Astrocyte (in vitro differentiated cells and primary cell): ENCODE results near the gene SPOCK1. TPM values are rescaled to one million over a fixed set of nuclear protein-coding genes. Genes with fewer than 3 reads are reported as not detected.

Experiments
- DNase-seq: peaks from one replicate; pipeline ENCODE4 v3.0.0-alpha.2; 2010; ENCODE audit warnings: low read depth
- FAIRE-seq: peaks from 2 replicates; lab custom pipeline; 2011; peaks lifted over from hg19 to GRCh38; lab: Jason Lieb, UNC
- H2AFZ ChIP-seq: 2 replicates; pipeline ENCODE4 v1.6.0; 2012; ENCODE audit warnings: low read depth, low read length, inconsistent platforms
- H3K27ac ChIP-seq: 2 replicates; pipeline ENCODE4 v1.5.1; 2011; ENCODE audit warnings: low read depth, low read length, inconsistent platforms
- H3K27me3 ChIP-seq: 2 replicates; pipeline ENCODE4 v1.6.0; 2011; ENCODE audit warnings: low read length, inconsistent platforms; ENCODE audit not compliant: insufficient read depth
- H3K36me3 ChIP-seq: 2 replicates; pipeline ENCODE4 v1.5.1; 2011; ENCODE audit warnings: low read length, inconsistent platforms; ENCODE audit not compliant: insufficient read depth
- H3K4me1 ChIP-seq: 2 replicates; pipeline ENCODE4 v1.5.1; 2011; ENCODE audit warnings: low read length, inconsistent platforms; ENCODE audit not compliant: insufficient read depth
- H3K4me2 ChIP-seq: 2 replicates; pipeline ENCODE4 v1.6.0; 2012; ENCODE audit warnings: low read length, inconsistent platforms
- H3K4me3 ChIP-seq: 2 replicates; pipeline ENCODE4 v1.5.1; 2011; ENCODE audit warnings: low read depth, mild to moderate bottlenecking, low read length, inconsistent platforms; ENCODE audit not compliant: insufficient read depth
- H3K79me2 ChIP-seq: 2 replicates; pipeline ENCODE4 v1.6.0; 2012; ENCODE audit warnings: mild to moderate bottlenecking, low read length, inconsistent platforms; ENCODE audit not compliant: insufficient read depth
- H3K9ac ChIP-seq: 2 replicates; pipeline ENCODE4 v1.6.0; 2012; ENCODE audit warnings: mild to moderate bottlenecking, low read length, inconsistent platforms
- H3K9me3 ChIP-seq: 2 replicates; pipeline ENCODE4 v1.5.1; 2012; ENCODE audit warnings: low read depth, mild to moderate bottlenecking, low read length, inconsistent platforms; ENCODE audit not compliant: insufficient read depth
- H4K20me1 ChIP-seq: 2 replicates; pipeline ENCODE4 v1.6.0; 2012; ENCODE audit warnings: low read length, inconsistent platforms; ENCODE audit not compliant: insufficient read depth
- H3K27ac Mint-ChIP-seq: one replicate; pipeline ENCODE4 v1.8.0; 2021; ENCODE audit warnings: mild to moderate bottlenecking, mixed read lengths; ENCODE audit not compliant: unreplicated experiment
- H3K27me3 Mint-ChIP-seq: one replicate; pipeline ENCODE4 v1.8.0; 2021; ENCODE audit warnings: low read depth, mixed read lengths; ENCODE audit not compliant: unreplicated experiment
- H3K36me3 Mint-ChIP-seq: one replicate; pipeline ENCODE4 v1.8.0; 2021; ENCODE audit warnings: low read depth, mixed read lengths; ENCODE audit not compliant: unreplicated experiment
- H3K4me1 Mint-ChIP-seq: one replicate; pipeline ENCODE4 v1.8.0; 2021; ENCODE audit warnings: low read depth, mixed read lengths; ENCODE audit not compliant: unreplicated experiment
- H3K4me3 Mint-ChIP-seq: one replicate; pipeline ENCODE4 v1.8.0; 2021; ENCODE audit warnings: mild to moderate bottlenecking, moderate library complexity, mixed read lengths; ENCODE audit not compliant: unreplicated experiment
- H3K9me3 Mint-ChIP-seq: one replicate; pipeline ENCODE4 v1.8.0; 2021; ENCODE audit warnings: mild to moderate bottlenecking, mixed read lengths; ENCODE audit not compliant: unreplicated experiment
- CTCF ChIP-seq: IDR thresholded peaks from 2 replicates; pipeline ENCODE4 v1.5.1; 2011; ENCODE audit warnings: low read depth, mild to moderate bottlenecking, inconsistent platforms, low read length, moderate library complexity; ENCODE audit not compliant: insufficient read depth
- EZH2 ChIP-seq: IDR thresholded peaks from 2 replicates; pipeline ENCODE4 v1.6.1; 2012; ENCODE audit warnings: mild to moderate bottlenecking, low read length, inconsistent platforms; ENCODE audit not compliant: insufficient read depth
- total RNA-seq: library from RNA; stranded (reverse); gene quantifications from 2 replicates; pipeline ENCODE4 v1.2.1, GENCODE V29; 2021

Gene SPOCK1
- total RNA-seq, 1 donor from 2014 or later = 53.5 TPM

- Histone ChIP-seq H3K79me2 (no peaks in the 10 kb centered on the region), H2AFZ (no peak overlapping the region), H4K20me1 (no peaks in the 10 kb centered on the region), H3K27ac (no peak overlapping the region), H3K27me3 (no peaks in the 10 kb centered on the region), H3K4me1 (no peaks in the 10 kb centered on the region), H3K9ac (no peak overlapping the region), H3K36me3 (no peaks in the 10 kb centered on the region), H3K4me3 (no peak overlapping the region), H3K4me2 (no peak overlapping the region), H3K9me3 (no peaks in the 10 kb centered on the region)
- Mint-ChIP-seq H3K4me3 (no peak overlapping the region), H3K4me1 (no peaks in the 10 kb centered on the region), H3K9me3 (peaks cover 4% of the 10 kb centered on the region), H3K27ac (no peak overlapping the region), H3K36me3 (no peaks in the 10 kb centered on the region), H3K27me3 (peaks cover 2% of the 10 kb centered on the region)
- FAIRE-seq = no peak
- TF ChIP-seq EZH2 = no peak
- TF ChIP-seq CTCF = no peak
- DNase-seq = no peak
Measured at GRCh38 chr5:137055271-137055872, 443.8 kb downstream of the SPOCK1 start.

DNA sequence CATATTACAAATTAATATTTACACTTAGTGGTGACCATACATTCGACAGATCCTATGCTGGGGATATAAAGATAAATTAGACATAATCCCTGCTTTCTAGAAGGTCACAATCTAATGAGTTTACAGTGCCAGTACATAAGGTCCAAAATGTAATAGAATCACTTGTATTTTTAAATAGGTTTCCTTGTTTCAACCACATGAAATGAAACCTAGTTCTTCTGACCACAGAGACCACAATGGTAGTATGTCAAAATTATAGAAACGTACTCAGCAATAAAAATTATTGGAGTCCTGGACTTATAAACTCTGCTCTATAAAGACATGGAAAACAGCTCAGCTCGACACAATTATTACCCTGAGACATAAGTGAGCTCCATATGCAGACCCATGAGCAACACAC, 444.3 kb downstream of the SPOCK1 start:
- Mint-ChIP-seq H3K27ac (no peak overlapping the region), H3K4me1 (no peaks in the 10 kb centered on the region), H3K9me3 (peaks cover 4% of the 10 kb centered on the region), H3K4me3 (no peak overlapping the region), H3K27me3 (peaks cover 2% of the 10 kb centered on the region), H3K36me3 (no peaks in the 10 kb centered on the region)
- H3K4me1 ChIP-seq = no peaks in the 10 kb centered on the region
- H4K20me1 ChIP-seq = no peaks in the 10 kb centered on the region
- H3K4me3 ChIP-seq = no peak overlapping the region
- TF ChIP-seq CTCF (no peak), EZH2 (no peak)
- no peak overlapping the region for H3K27ac ChIP-seq
- no peak overlapping the region for H2AFZ ChIP-seq
- H3K4me2 ChIP-seq = no peak overlapping the region
- no peaks in the 10 kb centered on the region for H3K36me3 ChIP-seq
- no peak overlapping the region for H3K9ac ChIP-seq
- DNase-seq (no peak), FAIRE-seq (no peak)
- no peaks in the 10 kb centered on the region for H3K27me3 ChIP-seq
- H3K79me2 ChIP-seq = no peaks in the 10 kb centered on the region
- H3K9me3 ChIP-seq = no peaks in the 10 kb centered on the region

DNA sequence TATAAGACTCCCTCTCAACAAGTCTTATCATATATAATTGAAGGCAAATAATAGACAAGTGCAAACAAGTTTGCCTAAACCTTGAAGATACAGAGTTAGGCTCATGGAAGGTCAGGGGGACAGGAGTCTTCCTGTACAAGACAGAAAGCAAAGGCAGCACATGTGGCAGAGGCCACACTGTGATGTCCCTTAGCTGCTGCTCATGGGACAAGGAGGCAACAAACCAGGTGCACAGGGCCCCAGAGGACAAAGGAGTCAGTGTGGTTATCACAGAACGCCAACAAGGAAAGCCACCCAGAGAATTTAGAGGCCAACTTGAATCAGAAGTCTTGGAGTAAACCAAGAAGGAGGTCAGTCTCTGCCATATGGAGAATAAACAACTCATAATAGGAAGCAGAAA, 444.8 kb downstream of the SPOCK1 start:
- Histone ChIP-seq H3K4me3 (no peak overlapping the region), H3K27ac (no peak overlapping the region), H3K4me2 (no peak overlapping the region), H3K9me3 (no peaks in the 10 kb centered on the region), H3K79me2 (no peaks in the 10 kb centered on the region), H3K9ac (no peak overlapping the region), H3K27me3 (no peaks in the 10 kb centered on the region), H3K4me1 (no peaks in the 10 kb centered on the region), H2AFZ (no peak overlapping the region), H4K20me1 (no peaks in the 10 kb centered on the region), H3K36me3 (no peaks in the 10 kb centered on the region)
- DNase-seq (no peak), FAIRE-seq (no peak)
- Mint-ChIP-seq H3K4me1 (no peaks in the 10 kb centered on the region), H3K27ac (no peak overlapping the region), H3K4me3 (no peak overlapping the region), H3K36me3 (no peaks in the 10 kb centered on the region), H3K9me3 (peaks cover 4% of the 10 kb centered on the region), H3K27me3 (peaks cover 2% of the 10 kb centered on the region)
- TF ChIP-seq EZH2 (no peak), CTCF (no peak)
